SK-N-SH (cell line): ENCODE measurements around the gene ENTPD2. TPM values are rescaled to one million over a fixed set of nuclear protein-coding genes. Genes with fewer than 3 reads are reported as not detected.
"Not testable (repeated sequence)": the region's sequence is repeated elsewhere in the genome, so short reads cannot be mapped to it uniquely, and the experiment has no call there.

Experiments used
- CTCF ChIA-PET: fragments of 300-600, 350-600 bp; formaldehyde crosslinking; extraction: SDS; loops from one replicate; lab custom pipeline; 2021; lab: Yijun Ruan, JAX
- POLR2A ChIA-PET: fragments of 350-600 bp; sonication (Branson Sonifier 250); formaldehyde crosslinking; extraction: SDS; loops from one replicate; lab custom pipeline; 2020; ENCODE audit warnings: antibody characterized with exemption, inconsistent platforms; lab: Yijun Ruan, JAX
- DNase-seq: peaks from one replicate; pipeline ENCODE4 v3.0.0; 2012
- H2AFZ ChIP-seq: fragments of 200-600 bp; sonication (generic); 2 replicates; pipeline ENCODE4 v1.8.1; 2016; ENCODE audit warnings: antibody characterized with exemption, mild to moderate bottlenecking, low read depth
- H3F3A ChIP-seq: fragments of 200-600 bp; sonication (generic); replicated peaks from 2 replicates; pipeline ENCODE3; 2016; ENCODE audit warnings: antibody characterized with exemption, mild to moderate bottlenecking; ENCODE audit not compliant: insufficient read depth
- H3K27ac ChIP-seq, 2 experiments: fragments of 200-500 bp in 1 of 2; fragments of 200-600 bp in 1 of 2; sonication (Bioruptor generic) in 1 of 2; sonication (generic), shearing (Covaris generic) in 1 of 2; 2 replicates each; pipeline versions ENCODE4 v1.5.1 to v1.6.1; 2014 to 2016; ENCODE audit warnings: low read depth in 2 of 2, inconsistent platforms in 1 of 2, low read length in 1 of 2, mild to moderate bottlenecking in 1 of 2, mixed read lengths in 1 of 2
- H3K27me3 ChIP-seq: fragments of 200-600 bp; sonication (generic), shearing (Covaris generic); 2 replicates; pipeline ENCODE4 v1.6.1; 2016; ENCODE audit warnings: mixed run types; ENCODE audit not compliant: insufficient read depth
- H3K36me3 ChIP-seq, 2 experiments: fragments of 200-500 bp in 1 of 2; fragments of 200-600 bp in 1 of 2; sonication (Bioruptor generic) in 1 of 2; sonication (generic) in 1 of 2; replicated peaks in 1 of 2; 2 replicates each; pipeline versions ENCODE3 to v1.5.1; 2014 to 2016; ENCODE audit warnings: low read length in 1 of 2, mild to moderate bottlenecking in 1 of 2; ENCODE audit not compliant: insufficient read depth in 2 of 2, control insufficient read depth in 1 of 2
- H3K4me1 ChIP-seq, 2 experiments: fragments of 200-500 bp in 1 of 2; fragments of 200-600 bp in 1 of 2; sonication (Bioruptor generic) in 1 of 2; sonication (generic), shearing (Covaris generic) in 1 of 2; 2 replicates each; pipeline versions ENCODE4 v1.5.1 to v1.6.1; 2014 to 2016; ENCODE audit warnings: low read depth in 1 of 2, low read length in 1 of 2, mixed run types in 1 of 2; ENCODE audit not compliant: insufficient read depth in 2 of 2, control insufficient read depth in 1 of 2
- H3K4me2 ChIP-seq: fragments of 200-600 bp; sonication (generic), shearing (Covaris generic); 2 replicates; pipeline ENCODE4 v1.6.1; 2017; ENCODE audit warnings: mixed run types
- H3K4me3 ChIP-seq, 2 experiments: fragments of 200-500 bp in 1 of 2; fragments of 200-600 bp in 1 of 2; sonication (Bioruptor generic) in 1 of 2; sonication (generic), shearing (Covaris generic) in 1 of 2; 2 replicates each; pipeline versions ENCODE4 v1.5.1 to v1.8.1; 2014 to 2016; ENCODE audit warnings: low read depth in 2 of 2, inconsistent platforms in 1 of 2, low read length in 1 of 2, mild to moderate bottlenecking in 1 of 2, mixed read lengths in 1 of 2, moderate library complexity in 1 of 2
- H3K79me2 ChIP-seq: fragments of 200-600 bp; sonication (generic); 2 replicates; pipeline ENCODE4 v1.8.1; 2017; ENCODE audit warnings: mild to moderate bottlenecking; ENCODE audit not compliant: insufficient read depth
- H3K9ac ChIP-seq: fragments of 200-600 bp; sonication (generic); 2 replicates; pipeline ENCODE4 v1.6.1; 2017; ENCODE audit warnings: mixed run types
- H3K9me2 ChIP-seq: fragments of 200-600 bp; sonication (generic); 2 replicates; pipeline ENCODE4 v1.6.1; 2017; ENCODE audit warnings: mixed run types
- H3K9me3 ChIP-seq: fragments of 200-600 bp; sonication (generic); 2 replicates; pipeline ENCODE4 v1.6.1; 2017; ENCODE audit warnings: mixed run types, mild to moderate bottlenecking, moderate library complexity
- H4K20me1 ChIP-seq: fragments of 200-600 bp; sonication (generic); 2 replicates; pipeline ENCODE4 v1.6.1; 2017; ENCODE audit warnings: mild to moderate bottlenecking, mixed run types; ENCODE audit not compliant: insufficient read depth
- CTCF ChIP-seq: fragments of 200-600 bp; sonication (generic); IDR thresholded peaks from 2 replicates; pipeline ENCODE4 v1.6.1; 2017; ENCODE audit warnings: antibody characterized with exemption, mild to moderate bottlenecking, moderate library complexity
- FOXJ3 ChIP-seq: sonication (generic); formaldehyde crosslinking; IDR thresholded peaks from 2 replicates; pipeline ENCODE4 v1.5.1; 2020; ENCODE audit warnings: mild to moderate bottlenecking, missing genetic modification reagents
- MXI1 ChIP-seq: IDR thresholded peaks from 2 replicates; pipeline ENCODE4 v1.6.1; 2012; ENCODE audit warnings: mild to moderate bottlenecking, low read depth, low read length, improper control_type of control experiment
- NRF1 ChIP-seq: IDR thresholded peaks from 2 replicates; pipeline ENCODE4 v1.6.1; 2012; ENCODE audit warnings: low read depth, mild to moderate bottlenecking, low read length
- RAD21 ChIP-seq: IDR thresholded peaks from 2 replicates; pipeline ENCODE4 v1.6.1; 2012; ENCODE audit warnings: mild to moderate bottlenecking, low read length
- RCOR1 ChIP-seq: fragments of 150-350 bp; IDR thresholded peaks from 2 replicates; pipeline ENCODE4 v1.6.1; 2017; ENCODE audit warnings: antibody characterized with exemption, low read length
- SMC3 ChIP-seq: IDR thresholded peaks from 2 replicates; pipeline ENCODE4 v1.6.1; 2012; ENCODE audit warnings: low read depth, low read length, improper control_type of control experiment
- TEAD4 ChIP-seq: IDR thresholded peaks from 2 replicates; pipeline ENCODE4 v1.4.0; 2012; ENCODE audit warnings: mild to moderate bottlenecking, borderline replicate concordance; ENCODE audit not compliant: insufficient read depth
- YY1 ChIP-seq: IDR thresholded peaks from 2 replicates; pipeline ENCODE4 v1.4.0; 2012; ENCODE audit warnings: low read depth, mild to moderate bottlenecking
- WGBS: methylation state at CpG from one replicate; pipeline ENCODE4 v1.1.6; 2017; ENCODE audit warnings: low lambda C conversion rate; 5-methylcytosine and 5-hydroxymethylcytosine counted together
- polyA plus RNA-seq, 3 experiments: library from polyadenylated mRNA; depleted of rRNA; stranded (reverse); fragments of >200 nt; gene quantifications; 2 replicates each; pipeline ENCODE4 v1.2.3, GENCODE V29; 2012
- TF ChIP-seq, protein P1 (sequence below): fragments of 150-350 bp; IDR thresholded peaks from 2 replicates; pipeline ENCODE4 v1.6.1; 2016; ENCODE audit warnings: mild to moderate bottlenecking, low read depth, low read length

Gene ENTPD2
- polyA plus RNA-seq, 1 of the 3 experiments (the other 2 are of a cell fraction) = not detected

DNA sequence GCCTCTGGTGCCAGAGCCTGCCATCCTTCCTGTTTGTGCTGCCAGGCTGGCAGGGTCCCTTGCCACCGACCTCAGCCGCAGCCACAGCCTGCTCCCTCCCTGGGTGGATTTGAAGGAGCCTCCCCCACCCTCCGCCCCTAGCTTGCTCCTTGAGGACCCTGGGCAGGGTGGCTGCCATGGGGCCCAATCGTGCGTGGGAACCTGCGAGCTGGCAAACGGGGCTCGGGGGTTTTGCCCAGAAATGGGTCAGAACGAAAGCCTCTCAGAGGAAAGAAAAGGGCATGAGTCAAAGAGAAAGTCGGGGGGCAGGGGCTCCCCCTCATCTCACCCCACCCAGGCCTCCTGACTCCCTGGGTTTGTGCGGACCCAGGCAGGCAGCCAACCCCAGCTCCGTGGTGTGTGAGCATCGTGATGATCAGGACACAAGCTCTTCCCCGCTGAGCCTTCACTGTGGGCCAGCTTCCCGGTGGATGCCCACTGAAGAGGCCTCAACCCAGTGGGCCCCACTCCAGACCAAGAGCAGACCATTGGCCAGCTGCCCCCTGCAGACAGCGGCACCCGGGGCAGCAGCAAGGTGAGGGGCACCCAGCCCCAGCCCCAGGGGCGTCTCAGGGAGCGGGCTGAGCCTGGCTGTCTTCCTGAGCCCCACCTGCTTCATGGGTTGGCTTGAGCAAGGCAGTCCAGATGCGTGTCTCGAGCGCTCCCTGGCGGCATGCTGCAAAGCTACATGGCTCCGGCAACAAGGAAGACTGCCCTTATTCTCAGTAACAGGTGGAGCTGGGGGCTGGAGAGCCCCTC, 19.0 kb downstream of the ENTPD2 start:
- TF ChIP-seq MXI1 (no peak), NRF1 (no peak), RCOR1 (peak; percentile 35; the same call in 1 of the 2 replicates), SMC3 (peak; percentile 90), YY1 (no peak), FOXJ3 (CRISPR knock-in tag) (0 out of 2 replicates have a peak, but pooled peaks have one; percentile 21), RAD21 (peak; percentile 85), CTCF (peak; percentile 81), TEAD4 (no peak)
- WGBS = 25% methylated on average over 13 of the region's 24 CpGs
- Histone ChIP-seq H3K36me3 (peaks cover 0 to 16% of the 10 kb centered on the region in 2 experiments), H3K9ac (no peak overlapping the region), H3K4me3 (peak overlapping the region in 1 of 2 experiments; percentile 20; a peak in 1 of 4 replicates), H3K9me2 (no peaks in the 10 kb centered on the region), H3K4me1 (peaks cover 0 to 21% of the 10 kb centered on the region in 2 experiments; a peak in 1 of 4 replicates), H3K27me3 (no peaks in the 10 kb centered on the region), H4K20me1 (no peaks in the 10 kb centered on the region), H3F3A (peaks cover 4% of the 10 kb centered on the region), H3K27ac (peak overlapping the region in 1 of 2 experiments; percentile 39; a peak in 1 of 4 replicates), H3K79me2 (no peaks in the 10 kb centered on the region), H3K4me2 (peak overlapping the region; percentile 8; the same call in 1 of the 2 replicates), H2AFZ (no peak overlapping the region), H3K9me3 (no peaks in the 10 kb centered on the region)
- CTCF ChIA-PET = interaction anchor here (0.6 to 15.1 kb wide), 50 partner anchors 10 to 274 kb away, joined by 3 to 350 read pairs (median 5); partner anchors contain the start of genes AJM1, C8G, CCDC183 and CLIC3
- DNase-seq = peak; percentile 93
- POLR2A ChIA-PET = interaction anchor here (1.5 to 1.9 kb wide), 3 partner anchors 10 to 87 kb away, joined by 6 to 13 read pairs (median 8); partner anchors contain the start of gene NPDC1

DNA sequence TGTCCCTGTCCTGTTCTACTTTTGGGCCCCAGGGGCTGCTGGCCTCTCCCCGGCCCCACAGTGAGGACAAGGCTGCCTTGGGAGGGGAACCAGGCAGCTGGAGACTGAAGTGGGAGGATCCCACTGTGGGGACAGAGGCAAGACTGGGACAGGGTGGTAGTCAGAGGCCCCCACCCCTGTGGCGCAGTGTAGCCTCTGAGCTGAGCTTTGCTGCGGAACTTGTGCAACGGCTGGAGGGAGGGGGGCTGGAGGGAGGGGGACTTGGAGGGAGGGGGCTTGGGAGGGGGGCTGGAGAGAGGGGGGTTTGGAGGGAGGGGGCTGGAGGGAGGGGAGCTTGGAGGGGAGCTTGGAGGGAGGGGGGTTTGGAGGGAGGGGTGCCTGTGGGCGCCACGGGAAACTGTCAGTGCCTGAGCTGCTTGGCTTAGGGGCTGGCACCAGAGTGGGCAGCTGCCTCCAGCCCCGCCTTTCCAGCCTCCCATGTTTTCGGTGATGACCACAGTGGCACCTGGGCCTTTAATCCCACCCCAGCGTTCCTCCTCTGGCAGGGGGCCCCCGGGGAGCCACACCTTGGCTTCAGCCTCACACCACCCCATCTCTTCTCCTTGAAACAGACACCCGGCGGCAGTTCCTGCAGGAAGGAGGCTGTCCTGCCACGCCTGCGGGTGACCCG, 19.7 kb downstream of the ENTPD2 start:
- DNase-seq = peak; percentile 63
- H3K27me3 ChIP-seq = no peaks in the 10 kb centered on the region
- no peak overlapping the region for H3K4me2 ChIP-seq
- H3K79me2 ChIP-seq = no peaks in the 10 kb centered on the region
- CTCF ChIA-PET = interaction anchor here (0.7 to 15.1 kb wide), 27 partner anchors 9 to 262 kb away, joined by 3 to 350 read pairs (median 11); partner anchors contain the start of genes AJM1, C8G, CCDC183 and FBXW5
- TF ChIP-seq, protein P1, sequence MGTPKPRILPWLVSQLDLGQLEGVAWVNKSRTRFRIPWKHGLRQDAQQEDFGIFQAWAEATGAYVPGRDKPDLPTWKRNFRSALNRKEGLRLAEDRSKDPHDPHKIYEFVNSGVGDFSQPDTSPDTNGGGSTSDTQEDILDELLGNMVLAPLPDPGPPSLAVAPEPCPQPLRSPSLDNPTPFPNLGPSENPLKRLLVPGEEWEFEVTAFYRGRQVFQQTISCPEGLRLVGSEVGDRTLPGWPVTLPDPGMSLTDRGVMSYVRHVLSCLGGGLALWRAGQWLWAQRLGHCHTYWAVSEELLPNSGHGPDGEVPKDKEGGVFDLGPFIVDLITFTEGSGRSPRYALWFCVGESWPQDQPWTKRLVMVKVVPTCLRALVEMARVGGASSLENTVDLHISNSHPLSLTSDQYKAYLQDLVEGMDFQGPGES = no peak
- TF ChIP-seq NRF1 (no peak), TEAD4 (no peak)
- TF ChIP-seq, all 33 proteins: peak for 0
- H4K20me1 ChIP-seq = no peaks in the 10 kb centered on the region
- POLR2A ChIA-PET = interaction anchor here (1.5 to 1.9 kb wide), 3 partner anchors 10 to 86 kb away, joined by 6 to 13 read pairs (median 8); partner anchors contain the start of gene NPDC1
- peaks cover 0 to 26% of the 10 kb centered on the region in 2 experiments; a peak in 1 of 4 replicates for H3K4me1 ChIP-seq
- H2AFZ ChIP-seq = no peak overlapping the region
- no peak overlapping the region for H3K27ac ChIP-seq
- H3K9ac ChIP-seq = no peak overlapping the region
- no peak overlapping the region for H3K4me3 ChIP-seq
- H3K36me3 ChIP-seq = peaks cover 0 to 8% of the 10 kb centered on the region in 2 experiments
- no peaks in the 10 kb centered on the region for H3K9me3 ChIP-seq
- 52% methylated on average over 8 of the region's 15 CpGs for WGBS
- H3F3A ChIP-seq = peaks cover 4% of the 10 kb centered on the region
- H3K9me2 ChIP-seq = no peaks in the 10 kb centered on the region

DNA sequence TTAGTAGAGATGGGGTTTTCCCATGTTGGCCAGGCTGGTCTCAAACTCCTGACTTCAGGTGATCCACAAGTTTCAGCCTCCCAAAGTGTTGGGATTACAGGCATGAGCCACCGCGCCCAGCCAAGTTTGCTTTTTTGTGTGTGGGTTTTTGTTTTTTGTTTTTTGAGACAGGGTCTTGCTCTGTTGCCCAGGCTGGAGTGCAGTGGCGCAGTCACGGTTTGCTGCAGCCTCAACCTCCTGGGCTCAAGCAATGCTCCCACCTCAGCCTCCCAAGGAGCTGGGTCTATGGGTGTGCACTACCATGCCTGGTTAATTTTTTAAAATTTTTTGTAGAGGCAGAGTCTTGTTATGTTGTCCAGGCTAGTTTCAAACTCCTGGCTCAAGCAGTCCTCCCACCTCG, 20.4 kb downstream of the ENTPD2 start:
- H3K79me2 ChIP-seq, H3K9me3 ChIP-seq, H3K27me3 ChIP-seq, H4K20me1 ChIP-seq, H3K9me2 ChIP-seq, H3K4me3 ChIP-seq, H3K36me3 ChIP-seq, H3K27ac ChIP-seq, POLR2A ChIA-PET, H3K9ac ChIP-seq, DNase-seq, H3F3A ChIP-seq, H2AFZ ChIP-seq, H3K4me2 ChIP-seq: not testable (repeated sequence)
- 96% methylated on average over 5 of the region's 5 CpGs for WGBS
- CTCF ChIA-PET = interaction anchor here (3.0 to 15.1 kb wide), 5 partner anchors 13 to 245 kb away, joined by 12 to 350 read pairs (median 21); partner anchors contain the start of genes AJM1, C8G, FBXW5 and LCN12
- peaks cover 5 to 33% of the 10 kb centered on the region in 2 experiments; a peak in 1 of 4 replicates for H3K4me1 ChIP-seq
